Esophagus muscularis mucosa (tissue), 4 donors: ENCODE results near the gene C11orf68. TPM values are rescaled to one million over a fixed set of nuclear protein-coding genes. Genes with fewer than 3 reads are reported as not detected.
A peak's percentile ranks its signal among the peaks of the same experiment; 100 is the strongest.

Experiments used
- DNase-seq: peaks from one replicate; pipeline ENCODE4 v3.0.0-alpha.2; 2017; ENCODE audit errors: extremely low spot score
- H3K27ac ChIP-seq, 4 donors: fragments of 200-600 bp; sonication (generic); replicated peaks in 1 of 4; 1 replicate in 3 of 4; 2 replicates in 1 of 4; pipeline ENCODE4 v1.5.1; 2016 to 2019; ENCODE audit warnings: mild to moderate bottlenecking in 1 of 4
- H3K27me3 ChIP-seq, 4 donors: fragments of 200-600 bp; sonication (generic); one replicate each; pipeline versions ENCODE4 v1.5.1 to v1.6.0; 2016 to 2019
- H3K36me3 ChIP-seq, 4 donors: fragments of 200-600 bp; sonication (generic); one replicate each; pipeline ENCODE4 v1.5.1; 2016 to 2019
- H3K4me1 ChIP-seq, 4 donors: fragments of 200-600 bp; sonication (generic); one replicate each; pipeline ENCODE4 v1.5.1; 2016 to 2019
- H3K4me3 ChIP-seq, 4 donors: fragments of 200-600 bp; sonication (generic); 1 replicate in 2 of 4; 2 replicates in 2 of 4; pipeline ENCODE4 v1.5.1; 2016 to 2019; ENCODE audit warnings: mild to moderate bottlenecking in 4 of 4, moderate library complexity in 1 of 4
- H3K9me3 ChIP-seq, 4 donors: fragments of 200-600 bp; sonication (generic); 1 replicate in 3 of 4; 2 replicates in 1 of 4; pipeline ENCODE4 v1.5.1; 2016 to 2019
- CTCF ChIP-seq, 3 experiments: fragments of 200-600 bp in 2 of 3; fragments of 450-650 bp in 1 of 3; sonication (generic) in 2 of 3; IDR thresholded peaks; one replicate each; pipeline ENCODE4 v1.5.1; 2017 to 2019; ENCODE audit warnings: antibody characterized with exemption in 3 of 3, mild to moderate bottlenecking in 2 of 3, moderate library complexity in 1 of 3
- EP300 ChIP-seq: sonication (generic); formaldehyde crosslinking; IDR thresholded peaks from one replicate; pipeline ENCODE4 v1.6.1; 2017; ENCODE audit warnings: antibody characterized with exemption
- POLR2A ChIP-seq: fragments of 450-650 bp; IDR thresholded peaks from one replicate; pipeline ENCODE4 v1.6.1; 2017; ENCODE audit warnings: antibody characterized with exemption, moderate library complexity, mild to moderate bottlenecking, low read depth
- POLR2AphosphoS5 ChIP-seq, 2 donors: sonication (generic); formaldehyde crosslinking; IDR thresholded peaks; one replicate each; pipeline ENCODE4 v1.6.1; 2017; ENCODE audit warnings: antibody characterized with exemption in 2 of 2
- WGBS: methylation state at CpG from one replicate; pipeline ENCODE4 v1.1.5; 2018; 5-methylcytosine and 5-hydroxymethylcytosine counted together
- intact Hi-C: fragments of 100-400 bp; cut with DNase I; formaldehyde crosslinking; loops from one replicate; pipeline ENCODE4 v1.15.1; 2023
- total RNA-seq, 4 donors: library from RNA; depleted of rRNA; stranded (reverse); fragments of >200 nt; gene quantifications; one replicate each; pipeline versions ENCODE4 v1.1.0 to v1.2.1, GENCODE V29; 2016

The C11orf68 gene
- total RNA-seq, 4 donors from 2014 or later: 18.2 to 56.0 (median 28.0) TPM

DNA sequence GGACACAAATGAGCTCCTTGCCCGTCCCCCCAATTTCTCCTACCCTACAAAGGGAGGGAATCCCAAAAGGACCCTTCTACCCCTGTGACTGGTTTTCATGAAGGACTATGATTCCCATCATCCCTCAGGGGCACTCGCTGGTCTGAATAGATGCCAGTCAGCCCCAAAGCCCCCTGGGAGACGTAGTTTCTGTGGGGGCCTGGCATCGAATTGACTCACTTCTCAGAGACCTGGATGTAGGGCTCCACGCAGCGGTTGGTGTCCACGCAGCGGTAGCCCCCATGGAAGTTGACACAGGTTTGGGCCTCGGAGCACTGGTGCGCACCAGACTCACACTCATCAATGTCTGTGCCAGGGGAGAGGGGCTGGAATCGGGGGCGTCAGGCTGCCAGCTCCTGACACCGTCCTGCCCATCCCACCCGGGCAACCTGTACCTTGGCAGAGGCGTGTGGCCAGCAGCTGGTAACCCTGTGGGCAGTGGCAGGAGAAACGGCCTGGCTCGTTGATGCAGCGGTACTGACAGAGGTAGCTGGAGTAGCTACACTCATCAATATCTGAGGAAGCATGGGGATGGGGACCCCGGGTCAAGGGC lies 50.7 kb downstream of the C11orf68 start:
- Histone ChIP-seq H3K36me3 (peaks cover 31 to 80% (median 70%) of the 10 kb centered on the region in 4 donors), H3K27me3 (no peaks in the 10 kb centered on the region), H3K9me3 (no peaks in the 10 kb centered on the region), H3K27ac (peak overlapping the region in 3 of 4 donors; percentile 22 to 47 (median 27)), H3K4me3 (no peak overlapping the region), H3K4me1 (peaks cover 23 to 82% (median 53%) of the 10 kb centered on the region in 4 donors)
- WGBS: 84% methylated on average over 19 of the region's 19 CpGs
- intact Hi-C loops: no loop called here
- DNase-seq: no peak
- TF ChIP-seq POLR2AphosphoS5 (IDR thresholded peaks at IDR 0.05) (no peak), EP300 (no peak), CTCF (IDR thresholded peaks at IDR 0.05) (no peak), POLR2A (no peak)

- Histone ChIP-seq H3K4me3 (no peak overlapping the region), H3K27ac (peak overlapping the region in 3 of 4 donors; percentile 22 to 47 (median 27)), H3K9me3 (no peaks in the 10 kb centered on the region), H3K4me1 (peaks cover 23 to 82% (median 55%) of the 10 kb centered on the region in 4 donors), H3K36me3 (peaks cover 31 to 87% (median 77%) of the 10 kb centered on the region in 4 donors), H3K27me3 (no peaks in the 10 kb centered on the region)
- WGBS: 59% methylated on average over 24 of the region's 29 CpGs
- TF ChIP-seq EP300 (no peak), CTCF (IDR thresholded peaks at IDR 0.05) (no peak), POLR2A (no peak), POLR2AphosphoS5 (IDR thresholded peaks at IDR 0.05) (peak in 1 of 2 donors; percentile 2)
- DNase-seq: no peak
- intact Hi-C loops: no loop called here
Measured at GRCh38 chr11:65867284-65868071, 51.4 kb downstream of the C11orf68 start.

Other genes starting within 250 kb of the C11orf68 start
- gene KAT5, start 206.8 kb downstream of the C11orf68 start, total RNA-seq: 10 to 100 TPM; 66.4 to 77.1 (median 68.3) TPM
- gene RNASEH2C, start 198.3 kb downstream of the C11orf68 start, total RNA-seq: 100 to 1,000 TPM in 1 of 4 donors, 10 to 100 TPM in 3; 72.1 to 137 (median 80.9) TPM
- 10 to 100 TPM; 15.0 to 28.0 (median 24.2) TPM for gene AP5B1, start 138.1 kb downstream of the C11orf68 start, total RNA-seq
- not detected for gene OVOL1, start 132.0 kb downstream of the C11orf68 start, total RNA-seq
- under 1 TPM; 0.33 to 0.78 (median 0.41) TPM for gene SNX32, start 85.1 kb downstream of the C11orf68 start, total RNA-seq
- 100 to 1,000 TPM; 610 to 793 (median 738) TPM for gene CFL1, start 60.9 kb downstream of the C11orf68 start, total RNA-seq
- 10 to 100 TPM; 42.2 to 74.2 (median 58.3) TPM for gene MUS81, start 58.6 kb downstream of the C11orf68 start, total RNA-seq
- 100 to 1,000 TPM in 1 of 4 donors, 10 to 100 TPM in 3; 71.8 to 111 (median 82.2) TPM for gene EFEMP2, start 46.3 kb downstream of the C11orf68 start, total RNA-seq
- 1 to 10 TPM in 3 of 4 donors, under 1 TPM in 1; 0.83 to 2.7 (median 1.5) TPM for gene CTSW, start 39.2 kb downstream of the C11orf68 start, total RNA-seq
- 10 to 100 TPM; 33.2 to 74.3 (median 48.6) TPM for gene FIBP, start 30.6 kb downstream of the C11orf68 start, total RNA-seq
- gene CCDC85B, start 28.4 kb downstream of the C11orf68 start, total RNA-seq: 10 to 100 TPM; 63.5 to 99.5 (median 84.6) TPM
- 10 to 100 TPM in 1 of 4 donors, 1 to 10 TPM in 2, not detected in 1; 3.2 to 47.2 (median 8.7) TPM for gene FOSL1, start 18.7 kb downstream of the C11orf68 start, total RNA-seq
- gene DRAP1, start 364 bp upstream of the C11orf68 start, total RNA-seq: 100 to 1,000 TPM in 2 of 4 donors, 10 to 100 TPM in 2; 78.4 to 122 (median 101) TPM
- gene TSGA10IP, start 26.4 kb upstream of the C11orf68 start, total RNA-seq: not detected
- gene SART1, start 42.7 kb upstream of the C11orf68 start, total RNA-seq: 10 to 100 TPM; 47.8 to 65.0 (median 58.7) TPM
- 10 to 100 TPM; 25.3 to 34.9 (median 28.2) TPM for gene EIF1AD, start 83.1 kb upstream of the C11orf68 start, total RNA-seq
- gene BANF1, start 83.4 kb upstream of the C11orf68 start, total RNA-seq: 10 to 100 TPM; 46.9 to 72.5 (median 57.9) TPM
- gene CST6, start 92.9 kb upstream of the C11orf68 start, total RNA-seq: not detected
- under 1 TPM in 1 of 4 donors, not detected in 3; 0.52 TPM for gene CATSPER1, start 107.4 kb upstream of the C11orf68 start, total RNA-seq
- 1 to 10 TPM in 3 of 4 donors, under 1 TPM in 1; 0.83 to 7.4 (median 3.3) TPM for gene GAL3ST3, start 130.1 kb upstream of the C11orf68 start, total RNA-seq
- gene SF3B2, start 133.3 kb upstream of the C11orf68 start, total RNA-seq: 100 to 1,000 TPM; 117 to 160 (median 137) TPM
- gene PACS1, start 151.2 kb upstream of the C11orf68 start, total RNA-seq: 10 to 100 TPM; 37.1 to 97.8 (median 54.3) TPM